Adrenal gland (tissue), 5 donors: ENCODE results near the gene PIK3CG.

Source experiments
- POLR2A ChIP-seq, 2 donors: fragments of 450-650 bp; IDR thresholded peaks; one replicate each; pipeline ENCODE4 v1.6.1; 2017; ENCODE audit warnings: antibody characterized with exemption in 2 of 2, mild to moderate bottlenecking in 2 of 2, moderate library complexity in 1 of 2
- TF ChIP-seq, protein P1 (sequence below), 6 experiments: fragments of 450-650 bp in 4 of 6; fragments of 200-600 bp in 2 of 6; sonication (generic) in 1 of 6; IDR thresholded peaks; 1 replicate in 5 of 6; 2 replicates in 1 of 6; pipeline versions ENCODE4 v1.5.1 to v1.8.0; 2016 to 2021; ENCODE audit warnings: antibody characterized with exemption in 6 of 6, mild to moderate bottlenecking in 2 of 6, moderate library complexity in 1 of 6
- donor health status: DM: no; HTN: no; CAD: no.

DNA sequence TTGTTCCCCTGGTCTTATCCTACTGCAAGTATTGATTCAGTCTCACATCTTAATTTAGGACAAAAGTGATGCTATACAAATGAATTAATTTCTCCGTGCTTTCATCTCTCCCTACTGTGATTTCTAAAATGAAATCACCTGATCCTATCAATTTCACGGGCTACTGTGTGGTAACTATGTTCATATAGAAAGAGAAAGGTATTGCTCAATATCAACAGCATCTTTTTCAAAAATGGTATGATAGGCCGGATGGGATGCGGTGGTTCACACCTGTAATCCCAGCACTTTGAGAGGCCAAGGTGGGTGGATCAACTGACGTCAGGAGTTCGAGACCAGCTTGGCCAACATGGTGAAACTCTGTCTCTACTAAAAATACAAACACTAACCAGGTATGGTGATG, 71.2 kb downstream of the PIK3CG start:
- TF ChIP-seq, protein P1, sequence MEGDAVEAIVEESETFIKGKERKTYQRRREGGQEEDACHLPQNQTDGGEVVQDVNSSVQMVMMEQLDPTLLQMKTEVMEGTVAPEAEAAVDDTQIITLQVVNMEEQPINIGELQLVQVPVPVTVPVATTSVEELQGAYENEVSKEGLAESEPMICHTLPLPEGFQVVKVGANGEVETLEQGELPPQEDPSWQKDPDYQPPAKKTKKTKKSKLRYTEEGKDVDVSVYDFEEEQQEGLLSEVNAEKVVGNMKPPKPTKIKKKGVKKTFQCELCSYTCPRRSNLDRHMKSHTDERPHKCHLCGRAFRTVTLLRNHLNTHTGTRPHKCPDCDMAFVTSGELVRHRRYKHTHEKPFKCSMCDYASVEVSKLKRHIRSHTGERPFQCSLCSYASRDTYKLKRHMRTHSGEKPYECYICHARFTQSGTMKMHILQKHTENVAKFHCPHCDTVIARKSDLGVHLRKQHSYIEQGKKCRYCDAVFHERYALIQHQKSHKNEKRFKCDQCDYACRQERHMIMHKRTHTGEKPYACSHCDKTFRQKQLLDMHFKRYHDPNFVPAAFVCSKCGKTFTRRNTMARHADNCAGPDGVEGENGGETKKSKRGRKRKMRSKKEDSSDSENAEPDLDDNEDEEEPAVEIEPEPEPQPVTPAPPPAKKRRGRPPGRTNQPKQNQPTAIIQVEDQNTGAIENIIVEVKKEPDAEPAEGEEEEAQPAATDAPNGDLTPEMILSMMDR (IDR thresholded peaks at IDR 0.05), result no peak
- TF ChIP-seq POLR2A (IDR thresholded peaks at IDR 0.05), result no peak
